ENCODE results near the gene PCDHGA11. TPM values are rescaled to one million over a fixed set of nuclear protein-coding genes. Genes with fewer than 3 reads are reported as not detected.

PCDHGA11 gene
- total RNA-seq = 11.4 and 12.4 TPM in 2 replicates

DNA sequence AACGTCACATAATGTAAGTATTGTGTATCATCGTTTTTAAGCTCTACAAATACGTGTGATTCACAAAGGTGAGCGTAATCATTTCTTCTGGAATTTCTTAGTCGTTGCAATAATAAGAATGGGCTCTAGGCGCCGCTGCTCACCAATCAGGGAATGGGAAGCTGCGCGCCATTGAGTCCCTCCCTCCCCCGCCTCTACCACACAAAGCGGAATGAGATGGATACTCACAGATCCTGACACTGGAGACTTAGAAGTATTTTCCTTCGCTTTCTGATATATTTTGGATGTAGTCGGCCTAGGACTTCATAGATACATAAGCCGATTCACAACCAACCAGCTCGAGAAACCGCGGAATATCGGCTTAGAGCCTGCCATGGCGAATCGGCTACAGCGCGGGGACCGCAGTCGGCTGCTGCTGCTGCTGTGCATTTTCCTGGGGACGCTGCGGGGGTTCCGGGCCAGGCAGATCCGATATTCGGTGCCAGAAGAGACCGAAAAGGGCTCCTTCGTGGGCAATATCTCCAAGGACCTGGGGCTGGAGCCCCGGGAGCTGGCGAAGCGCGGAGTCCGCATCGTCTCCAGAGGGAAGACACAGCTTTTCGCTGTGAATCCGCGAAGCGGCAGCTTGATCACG lies at the start of gene PCDHGA11:
PCDHGA11 (plus strand) TSS at position 197 of the 634 bp plus-strand sequence; CDS start at position 374, 177 bp downstream.

DNA sequence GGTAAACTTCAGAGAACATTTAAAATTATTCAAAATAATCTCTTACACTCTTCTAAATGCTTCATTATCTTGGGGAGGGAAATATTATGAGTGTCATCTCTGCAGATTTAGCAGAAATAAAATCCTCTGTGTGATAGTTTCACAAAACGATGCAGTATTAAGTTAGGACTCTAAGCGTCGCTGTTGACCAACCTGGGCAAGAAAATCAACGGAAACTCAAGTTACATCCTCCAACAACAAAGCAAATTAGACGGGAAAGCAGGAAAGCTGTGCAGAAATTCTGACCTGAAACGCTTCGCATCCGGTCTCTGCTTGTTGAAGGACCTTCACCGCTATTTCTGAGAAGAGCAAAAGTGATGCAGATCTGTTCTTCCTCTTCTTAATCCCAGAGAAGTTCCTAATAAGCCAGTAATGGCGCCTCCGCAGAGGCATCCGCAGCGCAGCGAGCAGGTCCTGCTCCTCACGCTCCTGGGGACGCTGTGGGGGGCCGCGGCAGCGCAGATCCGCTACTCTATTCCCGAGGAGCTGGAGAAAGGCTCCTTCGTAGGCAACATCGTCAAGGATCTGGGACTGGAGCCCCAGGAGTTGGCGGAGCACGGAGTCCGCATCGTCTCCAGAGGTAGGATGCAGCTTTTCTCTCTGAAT lies 47.1 kb upstream of the PCDHGA11 start, which contains the start of gene PCDHGA6:
PCDHGA6 (plus strand) TSS at position 219 of the 645 bp plus-strand sequence; CDS start at position 412, 193 bp downstream.

DNA sequence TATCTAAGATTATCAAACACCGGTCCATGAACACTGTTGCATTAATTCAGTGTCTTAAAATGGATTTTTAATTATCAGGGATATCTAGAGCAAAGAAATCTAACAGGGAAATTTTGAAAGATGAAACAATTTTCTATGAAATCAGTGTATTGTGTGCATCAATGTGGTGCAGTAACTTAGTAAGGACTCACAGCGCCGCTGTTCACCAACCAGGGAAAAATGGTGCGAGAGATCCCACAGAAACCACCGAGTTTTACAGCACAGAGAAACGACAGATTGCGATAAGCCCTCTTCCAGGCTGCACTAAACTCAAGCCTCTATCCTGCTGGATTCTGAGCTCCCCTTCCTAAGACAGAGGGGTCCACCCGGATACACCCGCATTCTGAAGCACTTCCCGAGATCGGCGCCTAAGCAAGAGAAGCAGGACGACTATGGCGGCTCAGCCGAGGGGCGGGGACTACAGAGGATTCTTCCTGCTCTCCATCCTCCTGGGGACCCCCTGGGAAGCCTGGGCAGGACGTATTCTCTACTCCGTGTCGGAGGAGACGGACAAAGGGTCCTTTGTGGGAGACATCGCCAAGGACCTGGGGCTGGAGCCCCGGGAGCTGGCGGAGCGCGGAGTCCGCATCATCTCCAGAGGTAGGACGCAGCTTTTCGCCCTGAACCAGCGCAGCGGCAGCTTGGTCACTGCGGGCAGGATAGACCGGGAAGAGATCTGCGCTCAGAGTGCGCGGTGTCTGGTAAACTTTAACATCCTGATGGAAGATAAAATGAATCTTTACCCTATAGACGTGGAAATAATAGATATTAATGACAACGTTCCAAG lies 38.2 kb upstream of the PCDHGA11 start, which contains the start of gene PCDHGA7:
PCDHGA7 (plus strand) TSS at position 274 of the 826 bp plus-strand sequence; CDS start at position 432, 158 bp downstream.

DNA sequence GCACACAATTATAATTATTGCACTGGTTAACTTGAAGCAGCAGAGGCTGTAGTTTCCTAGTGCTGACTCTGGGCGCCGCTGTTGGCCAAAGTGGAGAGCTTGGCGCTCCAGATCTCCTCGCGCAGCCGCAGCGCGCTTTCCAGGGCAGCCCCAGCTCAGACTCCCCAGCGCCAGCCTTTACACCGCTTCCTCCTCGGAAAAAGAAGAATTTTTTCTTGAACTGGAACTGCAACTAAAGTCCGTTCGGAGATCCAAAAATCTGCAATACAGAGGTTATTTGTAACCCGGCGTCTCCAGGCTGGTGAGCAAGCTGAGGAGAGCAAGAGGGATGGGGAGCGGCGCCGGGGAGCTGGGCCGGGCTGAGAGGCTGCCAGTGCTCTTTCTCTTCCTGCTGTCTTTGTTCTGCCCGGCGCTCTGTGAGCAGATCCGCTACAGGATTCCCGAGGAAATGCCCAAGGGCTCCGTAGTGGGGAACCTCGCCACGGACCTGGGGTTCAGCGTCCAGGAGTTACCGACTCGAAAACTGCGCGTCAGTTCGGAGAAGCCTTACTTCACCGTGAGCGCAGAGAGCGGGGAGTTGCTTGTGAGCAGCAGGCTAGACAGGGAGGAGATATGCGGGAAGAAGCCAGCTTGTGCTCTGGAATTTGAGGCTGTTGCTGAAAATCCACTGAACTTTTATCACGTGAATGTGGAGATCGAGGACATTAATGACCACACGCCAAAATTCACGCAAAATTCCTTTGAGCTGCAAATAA lies 33.1 kb upstream of the PCDHGA11 start, which contains the start of gene PCDHGB4:
PCDHGB4 (plus strand) TSS at position 142 of the 755 bp plus-strand sequence; CDS start at position 329, 187 bp downstream.

DNA sequence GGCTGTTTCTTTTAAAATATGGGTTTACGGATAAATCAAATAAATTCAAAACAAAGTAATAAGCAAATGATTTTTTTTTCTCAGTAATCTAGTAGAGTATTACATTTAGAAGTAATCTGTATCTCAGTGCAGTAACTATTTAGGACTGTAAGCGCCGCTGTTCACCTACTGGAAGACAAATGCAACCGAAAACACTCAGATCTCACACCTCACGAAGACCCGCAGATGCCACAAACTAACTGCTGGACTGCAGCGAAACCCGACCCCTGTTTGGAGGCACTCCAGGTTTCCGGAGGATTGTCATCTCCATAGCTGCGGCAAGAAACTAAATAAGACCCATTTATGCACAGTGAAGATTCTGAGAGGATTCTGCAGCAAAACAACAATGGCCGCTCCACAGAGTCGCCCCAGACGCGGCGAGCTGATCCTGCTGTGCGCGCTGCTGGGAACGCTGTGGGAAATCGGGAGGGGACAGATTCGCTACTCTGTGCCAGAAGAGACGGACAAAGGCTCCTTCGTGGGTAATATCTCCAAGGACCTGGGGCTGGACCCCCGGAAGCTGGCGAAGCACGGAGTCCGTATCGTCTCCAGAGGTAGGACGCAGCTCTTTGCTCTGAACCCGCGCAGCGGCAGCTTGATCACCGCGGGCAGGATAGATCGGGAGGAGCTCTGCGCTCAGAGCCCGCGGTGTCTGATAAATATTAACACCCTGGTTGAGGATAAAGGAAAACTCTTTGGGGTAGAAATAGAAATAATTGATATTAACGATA lies 28.2 kb upstream of the PCDHGA11 start, which contains the start of gene PCDHGA8:
PCDHGA8 (plus strand) TSS at position 205 of the 770 bp plus-strand sequence; CDS start at position 386, 181 bp downstream.

DNA sequence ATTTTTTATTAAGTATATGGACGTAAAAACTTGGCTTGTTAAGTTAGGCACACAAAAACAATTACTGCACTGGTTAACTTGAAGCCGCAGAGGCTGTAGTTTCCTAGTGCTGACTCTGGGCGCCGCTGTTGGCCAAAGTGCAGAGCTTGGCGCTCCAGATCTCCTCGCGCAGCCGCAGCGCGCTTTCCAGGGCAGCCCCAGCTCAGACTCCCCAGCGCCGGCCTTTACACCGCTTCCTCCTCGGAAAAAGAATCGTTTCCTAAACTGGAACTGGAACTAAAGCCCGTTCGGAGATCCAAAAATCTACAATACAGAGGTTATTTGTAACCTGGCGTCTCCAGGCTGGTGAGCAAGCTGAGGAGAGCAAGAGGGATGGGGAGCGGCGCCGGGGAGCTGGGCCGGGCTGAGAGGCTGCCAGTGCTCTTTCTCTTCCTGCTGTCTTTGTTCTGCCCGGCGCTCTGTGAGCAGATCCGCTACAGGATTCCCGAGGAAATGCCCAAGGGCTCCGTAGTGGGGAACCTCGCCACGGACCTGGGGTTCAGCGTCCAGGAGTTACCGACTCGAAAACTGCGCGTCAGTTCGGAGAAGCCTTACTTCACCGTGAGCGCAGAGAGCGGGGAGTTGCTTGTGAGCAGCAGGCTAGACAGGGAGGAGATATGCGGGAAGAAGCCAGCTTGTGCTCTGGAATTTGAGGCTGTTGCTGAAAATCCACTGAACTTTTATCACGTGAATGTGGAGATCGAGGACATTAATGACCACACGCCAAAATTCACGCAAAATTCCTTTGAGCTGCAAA lies 22.9 kb upstream of the PCDHGA11 start, which contains the start of gene PCDHGB5:
PCDHGB5 (plus strand) TSS at position 192 of the 796 bp plus-strand sequence; CDS start at position 373, 181 bp downstream.

DNA sequence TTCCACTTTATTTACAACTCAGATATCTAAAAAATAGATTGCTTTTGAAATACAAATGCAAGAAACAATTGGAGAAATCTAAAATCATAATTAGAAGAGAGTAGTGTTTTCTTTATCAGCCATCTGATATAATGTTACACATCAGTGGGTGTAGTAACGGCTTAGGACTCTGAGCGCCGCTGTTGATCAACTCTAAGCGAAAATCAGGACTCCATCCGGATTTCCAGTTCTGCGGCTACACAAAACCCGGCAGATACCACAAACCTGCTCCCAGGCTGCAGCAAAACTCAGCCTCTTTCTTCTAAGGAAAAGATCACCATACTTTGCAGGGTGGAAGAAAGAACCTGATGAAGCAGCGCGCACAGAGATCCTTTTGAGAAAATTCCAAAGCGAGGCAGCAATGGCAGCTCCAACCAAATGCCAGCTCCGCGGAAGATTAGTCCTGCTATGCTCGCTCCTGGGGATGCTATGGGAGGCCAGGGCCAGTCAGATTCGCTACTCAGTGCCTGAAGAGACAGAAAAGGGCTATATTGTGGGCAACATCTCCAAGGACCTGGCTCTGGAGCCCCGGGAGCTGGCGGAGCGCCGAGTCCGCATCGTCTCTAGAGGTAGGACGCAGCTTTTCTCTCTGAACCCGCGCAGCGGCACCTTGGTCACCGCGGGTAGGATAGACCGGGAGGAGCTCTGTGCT lies 18.2 kb upstream of the PCDHGA11 start, which contains the start of gene PCDHGA9:
PCDHGA9 (plus strand) TSS at position 226 of the 691 bp plus-strand sequence; CDS start at position 401, 175 bp downstream.

DNA sequence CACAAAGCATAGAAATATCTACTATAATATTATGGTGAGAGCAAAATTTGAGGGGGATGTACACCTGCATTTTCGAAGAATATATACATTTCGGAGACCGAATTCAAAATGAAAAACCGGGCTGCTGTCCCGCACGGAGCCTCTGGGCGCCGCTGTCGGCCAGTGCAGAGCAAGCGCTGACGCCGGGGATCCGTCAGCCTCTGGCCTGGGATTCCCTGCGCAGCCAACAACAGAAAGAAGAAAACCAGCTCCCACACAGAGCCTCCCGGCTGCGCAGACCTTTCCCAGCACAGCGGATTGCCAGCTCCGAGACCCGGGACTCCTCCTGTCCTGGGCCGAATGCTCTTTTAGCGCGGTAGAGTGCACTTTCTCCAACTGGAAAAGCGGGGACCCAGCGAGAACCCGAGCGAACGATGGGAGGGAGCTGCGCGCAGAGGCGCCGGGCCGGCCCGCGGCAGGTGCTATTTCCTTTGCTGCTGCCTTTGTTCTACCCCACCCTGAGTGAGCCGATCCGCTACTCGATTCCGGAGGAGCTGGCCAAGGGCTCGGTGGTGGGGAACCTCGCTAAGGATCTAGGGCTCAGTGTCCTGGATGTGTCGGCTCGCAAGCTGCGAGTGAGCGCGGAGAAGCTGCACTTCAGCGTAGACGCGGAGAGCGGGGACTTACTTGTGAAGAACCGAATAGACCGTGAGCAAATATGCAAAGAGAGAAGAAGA lies 12.9 kb upstream of the PCDHGA11 start, which contains the start of gene PCDHGB6:
PCDHGB6 (plus strand) TSS at position 232 of the 716 bp plus-strand sequence; CDS start at position 414, 182 bp downstream.

DNA sequence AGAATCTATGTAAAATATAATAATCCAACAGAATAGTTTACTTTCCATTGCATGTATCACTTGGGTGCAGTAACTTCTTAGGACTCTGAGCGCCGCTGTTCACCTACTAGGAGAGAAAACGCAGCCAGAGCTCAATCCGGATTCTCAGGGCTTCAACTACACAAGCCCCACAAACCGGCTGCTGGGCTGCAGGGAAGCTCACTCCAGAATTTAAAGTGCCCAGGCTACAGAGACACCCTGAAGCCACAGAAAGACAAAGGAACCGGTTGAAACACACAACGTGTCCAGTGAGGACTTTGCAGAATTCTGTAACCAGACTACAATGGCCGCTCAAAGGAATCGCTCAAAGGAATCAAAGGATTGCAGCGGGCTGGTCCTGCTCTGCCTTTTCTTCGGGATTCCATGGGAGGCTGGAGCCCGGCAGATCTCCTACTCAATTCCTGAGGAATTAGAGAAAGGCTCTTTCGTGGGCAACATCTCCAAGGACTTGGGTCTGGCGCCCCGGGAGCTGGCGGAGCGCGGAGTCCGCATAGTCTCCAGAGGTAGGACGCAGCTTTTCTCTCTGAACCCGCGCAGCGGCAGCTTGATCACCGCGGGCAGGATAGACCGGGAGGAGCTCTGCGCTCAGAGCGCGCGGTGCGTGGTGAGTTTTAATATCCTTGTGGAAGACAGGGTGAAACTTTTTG lies 7.9 kb upstream of the PCDHGA11 start, which contains the start of gene PCDHGA10:
PCDHGA10 (plus strand) TSS at position 134 of the 686 bp plus-strand sequence; CDS start at position 323, 189 bp downstream.

DNA sequence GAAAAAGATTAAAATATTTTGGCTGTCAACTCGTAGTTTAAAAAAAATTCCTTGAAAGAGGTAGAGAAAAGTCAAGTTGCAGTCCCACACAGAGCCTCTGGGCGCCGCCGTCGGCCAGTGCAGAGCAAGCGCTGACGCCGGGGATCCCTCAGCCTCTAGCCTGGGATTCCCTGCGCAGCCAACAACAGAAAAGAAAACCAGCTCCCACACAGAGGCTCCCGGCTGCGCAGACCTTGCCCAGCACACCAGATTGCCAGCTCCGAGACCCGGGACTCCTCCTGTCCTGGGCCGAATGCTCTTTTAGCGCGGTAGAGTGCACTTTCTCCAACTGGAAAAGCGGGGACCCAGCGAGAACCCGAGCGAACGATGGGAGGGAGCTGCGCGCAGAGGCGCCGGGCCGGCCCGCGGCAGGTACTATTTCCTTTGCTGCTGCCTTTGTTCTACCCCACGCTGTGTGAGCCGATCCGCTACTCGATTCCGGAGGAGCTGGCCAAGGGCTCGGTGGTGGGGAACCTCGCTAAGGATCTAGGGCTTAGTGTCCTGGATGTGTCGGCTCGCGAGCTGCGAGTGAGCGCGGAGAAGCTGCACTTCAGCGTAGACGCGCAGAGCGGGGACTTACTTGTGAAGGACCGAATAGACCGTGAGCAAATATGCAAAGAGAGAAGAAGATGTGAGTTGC lies 3.2 kb upstream of the PCDHGA11 start, which contains the start of gene PCDHGB7:
PCDHGB7 (plus strand) TSS at position 184 of the 679 bp plus-strand sequence; CDS start at position 367, 183 bp downstream.

DNA sequence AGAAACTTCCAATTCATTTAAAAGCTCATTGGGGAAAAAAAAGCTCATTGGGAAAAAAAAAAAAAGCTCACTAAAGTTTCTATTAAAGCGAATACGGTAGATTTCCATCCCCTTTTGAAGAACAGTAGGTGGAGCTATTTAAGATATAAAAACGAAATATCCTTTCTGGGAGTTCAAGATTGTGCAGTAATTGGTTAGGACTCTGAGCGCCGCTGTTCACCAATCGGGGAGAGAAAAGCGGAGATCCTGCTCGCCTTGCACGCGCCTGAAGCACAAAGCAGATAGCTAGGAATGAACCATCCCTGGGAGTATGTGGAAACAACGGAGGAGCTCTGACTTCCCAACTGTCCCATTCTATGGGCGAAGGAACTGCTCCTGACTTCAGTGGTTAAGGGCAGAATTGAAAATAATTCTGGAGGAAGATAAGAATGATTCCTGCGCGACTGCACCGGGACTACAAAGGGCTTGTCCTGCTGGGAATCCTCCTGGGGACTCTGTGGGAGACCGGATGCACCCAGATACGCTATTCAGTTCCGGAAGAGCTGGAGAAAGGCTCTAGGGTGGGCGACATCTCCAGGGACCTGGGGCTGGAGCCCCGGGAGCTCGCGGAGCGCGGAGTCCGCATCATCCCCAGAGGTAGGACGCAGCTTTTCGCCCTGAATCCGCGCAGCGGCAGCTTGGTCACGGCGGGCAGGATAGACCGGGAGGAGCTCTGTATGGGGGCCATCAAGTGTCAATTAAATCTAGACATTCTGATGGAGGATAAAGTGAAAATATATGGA lies 9.7 kb downstream of the PCDHGA11 start, which contains the start of gene PCDHGA12:
PCDHGA12 (plus strand) TSS at position 176 of the 782 bp plus-strand sequence; CDS start at position 429, 253 bp downstream.

Other genes with a start within 250 kb of the PCDHGA11 start
- gene PCDHB7, start 248.4 kb upstream of the PCDHGA11 start, total RNA-seq = 0.57 and 0.98 TPM in 2 replicates
- 0.29 and 1.3 TPM in 2 replicates for gene PCDHB8, start 243.3 kb upstream of the PCDHGA11 start, total RNA-seq
- gene PCDHB16, start 238.7 kb upstream of the PCDHGA11 start, total RNA-seq = 0.65 and 0.86 TPM in 2 replicates
- gene PCDHB9, start 233.9 kb upstream of the PCDHGA11 start, total RNA-seq = 0.38 and 0.65 TPM in 2 replicates
- gene PCDHB10, start 228.7 kb upstream of the PCDHGA11 start, total RNA-seq = 1.1 and 1.3 TPM in 2 replicates
- 0.57 and 0.65 TPM in 2 replicates for gene PCDHB11, start 221.4 kb upstream of the PCDHGA11 start, total RNA-seq
- 0.76 and 0.98 TPM in 2 replicates for gene PCDHB12, start 212.3 kb upstream of the PCDHGA11 start, total RNA-seq
- gene PCDHB13, start 207.1 kb upstream of the PCDHGA11 start, total RNA-seq = 1.3 and 2.6 TPM in 2 replicates
- gene PCDHB14, start 197.7 kb upstream of the PCDHGA11 start, total RNA-seq = 0.98 and 1.2 TPM in 2 replicates
- gene PCDHB15, start 175.7 kb upstream of the PCDHGA11 start, total RNA-seq = 0.98 and 1.1 TPM in 2 replicates
- gene SLC25A2, start 117.0 kb upstream of the PCDHGA11 start, total RNA-seq = 0.48 TPM in 1 of 2 replicates, not detected in the other
- 46.4 and 51.5 TPM in 2 replicates for gene TAF7, start 100.3 kb upstream of the PCDHGA11 start, total RNA-seq
- 0.65 and 0.67 TPM in 2 replicates for gene PCDHGA1, start 90.5 kb upstream of the PCDHGA11 start, total RNA-seq
- 1.6 and 2.9 TPM in 2 replicates for gene PCDHGA2, start 82.3 kb upstream of the PCDHGA11 start, total RNA-seq
- 0.86 and 1.3 TPM in 2 replicates for gene PCDHGA3, start 77.2 kb upstream of the PCDHGA11 start, total RNA-seq
- gene PCDHGB1, start 71.0 kb upstream of the PCDHGA11 start, total RNA-seq = 0.96 and 2.3 TPM in 2 replicates
- 6.3 and 9.1 TPM in 2 replicates for gene PCDHGA4, start 66.0 kb upstream of the PCDHGA11 start, total RNA-seq
- 3.2 and 4.6 TPM in 2 replicates for gene PCDHGB2, start 61.1 kb upstream of the PCDHGA11 start, total RNA-seq
- gene PCDHGA5, start 56.9 kb upstream of the PCDHGA11 start, total RNA-seq = 1.5 and 1.6 TPM in 2 replicates
- gene PCDHGB3, start 50.8 kb upstream of the PCDHGA11 start, total RNA-seq = 6.5 and 8.8 TPM in 2 replicates
- 6.0 and 7.2 TPM in 2 replicates for gene PCDHGA6, start 47.2 kb upstream of the PCDHGA11 start, total RNA-seq
- 3.0 and 4.6 TPM in 2 replicates for gene PCDHGA7, start 38.3 kb upstream of the PCDHGA11 start, total RNA-seq
- 15.0 and 15.2 TPM in 2 replicates for gene PCDHGB4, start 33.4 kb upstream of the PCDHGA11 start, total RNA-seq
- gene PCDHGA8, start 28.4 kb upstream of the PCDHGA11 start, total RNA-seq = 2.0 and 2.9 TPM in 2 replicates
- 22.4 and 26.1 TPM in 2 replicates for gene PCDHGB5, start 23.1 kb upstream of the PCDHGA11 start, total RNA-seq
- 5.6 and 6.1 TPM in 2 replicates for gene PCDHGA9, start 18.3 kb upstream of the PCDHGA11 start, total RNA-seq
- gene PCDHGB6, start 13.0 kb upstream of the PCDHGA11 start, total RNA-seq = 4.3 and 6.2 TPM in 2 replicates
- gene PCDHGA10, start 8.1 kb upstream of the PCDHGA11 start, total RNA-seq = 8.8 and 9.6 TPM in 2 replicates
- 10.9 and 15.7 TPM in 2 replicates for gene PCDHGB7, start 3.4 kb upstream of the PCDHGA11 start, total RNA-seq
- gene PCDHGA12, start 9.5 kb downstream of the PCDHGA11 start, total RNA-seq = 6.9 and 12.0 TPM in 2 replicates
- gene PCDHGC3, start 54.9 kb downstream of the PCDHGA11 start, total RNA-seq = 17.0 and 20.5 TPM in 2 replicates
- gene PCDHGC4, start 64.0 kb downstream of the PCDHGA11 start, total RNA-seq = 2.2 and 2.3 TPM in 2 replicates
- gene PCDHGC5, start 68.0 kb downstream of the PCDHGA11 start, total RNA-seq = 1.3 and 1.4 TPM in 2 replicates
- 35.6 and 40.9 TPM in 2 replicates for gene DIAPH1, start 197.9 kb downstream of the PCDHGA11 start, total RNA-seq
- 48.6 and 56.2 TPM in 2 replicates for gene HDAC3, start 215.8 kb downstream of the PCDHGA11 start, total RNA-seq
- gene RELL2, start 215.9 kb downstream of the PCDHGA11 start, total RNA-seq = 4.6 and 7.6 TPM in 2 replicates
- 29.4 and 32.6 TPM in 2 replicates for gene FCHSD1, start 230.4 kb downstream of the PCDHGA11 start, total RNA-seq

Measured in vein endothelial cell (primary cell).